ENCODE data around the gene ABHD17A. TPM values are rescaled to one million over a fixed set of nuclear protein-coding genes. Genes with fewer than 3 reads are reported as not detected.
"Not testable (repeated sequence)": the region's sequence is repeated elsewhere in the genome, so short reads cannot be mapped to it uniquely, and the experiment has no call there.

Gene ABHD17A
- total RNA-seq, 1 experiment from 2014 or later, result 42.1 TPM

- DNase-seq (ENCODE audit: low read depth), result no peak
These were observed 24.9 kb upstream of the ABHD17A start for GRCh38 chr19:1910177-1910576.

- no peak for DNase-seq (ENCODE audit: low read depth)
These were observed 24.4 kb upstream of the ABHD17A start for GRCh38 chr19:1909761-1910080.

DNA sequence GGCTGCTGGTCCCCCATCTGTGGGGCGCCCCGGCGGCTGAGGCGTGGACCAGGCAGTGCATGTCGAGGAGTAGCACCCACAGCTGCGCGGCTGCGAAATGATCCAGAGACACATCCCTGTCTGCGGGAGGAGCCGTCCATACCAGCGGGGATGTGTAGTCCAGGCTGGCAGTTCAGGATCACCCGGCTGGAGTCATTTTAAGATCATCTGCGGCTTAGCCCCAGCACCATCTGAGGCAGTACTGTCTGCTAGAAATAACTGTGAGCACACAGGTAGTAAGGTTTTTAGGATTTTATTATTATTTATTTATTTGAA is 23.0 kb upstream of the ABHD17A start:
- no peak for DNase-seq (ENCODE audit: low read depth)

DNA sequence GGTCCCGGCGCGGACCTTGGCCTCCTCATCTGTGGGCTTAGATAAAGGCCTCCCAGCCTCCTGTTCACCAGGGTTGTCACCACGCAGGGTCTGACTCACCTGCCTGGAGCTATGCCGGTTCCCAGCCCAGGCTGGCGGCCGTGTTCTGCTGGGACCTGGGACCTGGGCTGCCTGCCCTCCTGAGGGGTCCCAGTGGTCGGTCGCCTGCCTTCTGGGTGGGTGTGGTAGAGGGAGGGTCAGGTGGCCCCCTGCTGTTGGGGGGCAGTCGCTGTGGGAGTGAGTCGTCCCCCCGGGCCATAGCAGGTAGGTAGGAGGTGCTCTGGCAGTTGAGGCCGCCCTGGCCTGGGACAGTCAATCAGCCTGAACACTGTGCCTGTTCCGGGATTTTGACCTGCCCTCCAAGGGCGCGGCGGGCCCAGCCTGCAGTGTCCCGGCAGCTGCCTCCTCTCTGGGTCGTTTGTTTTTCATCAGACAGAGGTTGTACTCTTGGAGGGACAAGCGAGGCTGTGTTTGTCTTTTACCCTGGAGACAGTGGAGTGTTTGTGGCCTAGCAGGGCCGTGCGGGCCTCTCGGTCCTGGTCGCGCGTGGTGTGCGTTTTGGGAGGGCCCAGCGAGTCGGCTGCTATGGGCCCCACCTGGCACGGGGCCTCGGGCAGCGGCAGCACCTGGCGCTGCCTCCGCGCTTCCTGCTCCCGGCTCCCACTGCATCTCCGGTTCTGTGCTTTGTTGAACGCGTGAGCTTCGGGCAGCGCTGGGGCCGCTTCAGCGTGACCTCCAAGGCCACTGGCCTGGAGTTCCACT is 22.5 kb upstream of the ABHD17A start:
- DNase-seq (ENCODE audit: low read depth), result peak; percentile 47

DNA sequence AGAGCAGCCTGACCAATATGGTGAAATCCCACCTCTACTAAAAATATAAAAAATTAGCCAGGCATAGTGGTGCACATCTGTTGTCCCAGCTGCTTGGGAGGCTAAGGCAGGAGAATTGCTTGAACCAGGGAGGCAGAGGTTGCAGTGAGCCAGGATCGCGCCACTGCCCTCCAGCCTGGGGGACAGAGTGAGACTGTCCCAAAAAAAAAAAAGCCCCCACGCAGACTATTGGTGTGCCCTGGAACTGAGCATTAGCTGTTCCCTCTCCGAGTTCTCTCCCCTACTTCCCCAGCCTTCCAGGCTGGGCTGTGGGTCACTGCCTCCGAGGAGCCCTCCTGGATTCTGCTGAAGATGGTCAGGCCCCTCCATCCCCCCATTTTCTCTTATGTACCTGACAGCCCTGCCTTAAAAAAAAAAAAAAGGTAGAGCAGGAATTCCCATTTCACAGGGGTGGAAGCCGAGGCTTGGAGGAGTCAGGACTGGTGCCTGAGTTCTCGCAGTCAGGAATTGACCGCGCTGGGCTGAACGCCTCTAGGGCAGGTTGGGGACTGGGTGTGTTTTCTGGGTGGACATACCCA is 21.8 kb upstream of the ABHD17A start:
- DNase-seq (ENCODE audit: low read depth), result no peak

GRCh38 chr19:1905863-1906375 is 20.6 kb upstream of the ABHD17A start:
- DNase-seq (ENCODE audit: low read depth), result no peak

DNA sequence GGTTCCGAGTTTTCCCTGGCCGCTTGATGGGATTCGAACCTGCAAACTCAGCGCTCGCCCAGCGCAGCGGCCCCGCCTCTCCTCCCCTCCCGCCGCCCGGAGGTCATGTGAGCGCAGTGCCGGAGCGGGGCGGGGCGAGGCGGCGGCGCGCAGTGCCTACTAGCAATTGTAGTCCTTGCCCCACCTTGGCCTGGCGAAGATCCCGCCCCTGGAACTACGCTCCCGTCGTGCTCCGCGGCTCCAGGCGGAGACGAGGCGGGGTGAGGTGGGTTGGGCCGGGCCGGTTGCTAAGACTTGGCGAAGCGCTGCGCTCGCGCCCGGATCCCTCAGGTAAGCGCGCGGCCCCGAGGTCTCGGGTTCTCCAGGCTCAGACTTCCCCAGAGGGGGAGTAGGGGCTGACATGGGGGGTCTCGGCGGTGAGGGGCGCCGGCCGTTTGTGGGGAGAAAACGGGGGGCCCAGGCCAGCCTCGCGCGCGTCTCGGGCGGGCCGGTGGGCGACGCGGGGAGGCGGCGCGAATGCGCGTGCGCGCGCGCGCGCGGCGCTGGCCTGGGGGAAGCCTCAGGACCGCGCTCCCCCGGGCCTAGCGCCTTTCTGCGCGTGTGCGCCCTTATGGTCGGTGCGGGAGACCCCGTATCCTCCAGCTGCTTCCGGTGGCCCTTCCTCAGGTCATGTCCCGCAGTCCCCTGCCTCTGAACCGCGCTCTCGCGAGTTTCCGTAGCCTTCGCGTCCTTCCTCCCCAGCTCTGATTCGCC is 20.0 kb upstream of the ABHD17A start, which contains the start of the genes ADAT3 and SCAMP4:
TSS of gene ADAT3 (plus strand) at position 290 of the 753 bp plus-strand sequence. CDS start 6,649 bp downstream, outside the sequence.
TSS of gene SCAMP4 (plus strand) at position 290 of the 753 bp plus-strand sequence. CDS start 9,621 bp downstream, outside the sequence.
- peak; percentile 98 for DNase-seq (ENCODE audit: low read depth)

DNA sequence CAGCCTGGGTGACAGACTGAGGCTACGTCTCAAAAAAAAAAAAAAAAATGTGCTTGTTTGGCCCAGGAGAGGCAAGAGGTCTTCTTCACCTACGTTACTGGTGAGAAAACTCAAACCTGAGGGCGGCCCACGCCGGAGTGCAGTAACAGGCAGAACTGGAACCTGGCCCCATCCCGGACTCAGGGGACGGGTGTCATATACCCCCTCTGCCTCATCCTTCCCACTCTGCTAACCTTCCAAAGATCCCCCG is 19.5 kb upstream of the ABHD17A start:
- DNase-seq (ENCODE audit: low read depth), result no peak

GRCh38 chr19:1902923-1903322 is 17.6 kb upstream of the ABHD17A start:
- DNase-seq (ENCODE audit: low read depth), result no peak

- DNase-seq (ENCODE audit: low read depth), result no peak
These were observed 16.7 kb upstream of the ABHD17A start for GRCh38 chr19:1901940-1902404.

DNA sequence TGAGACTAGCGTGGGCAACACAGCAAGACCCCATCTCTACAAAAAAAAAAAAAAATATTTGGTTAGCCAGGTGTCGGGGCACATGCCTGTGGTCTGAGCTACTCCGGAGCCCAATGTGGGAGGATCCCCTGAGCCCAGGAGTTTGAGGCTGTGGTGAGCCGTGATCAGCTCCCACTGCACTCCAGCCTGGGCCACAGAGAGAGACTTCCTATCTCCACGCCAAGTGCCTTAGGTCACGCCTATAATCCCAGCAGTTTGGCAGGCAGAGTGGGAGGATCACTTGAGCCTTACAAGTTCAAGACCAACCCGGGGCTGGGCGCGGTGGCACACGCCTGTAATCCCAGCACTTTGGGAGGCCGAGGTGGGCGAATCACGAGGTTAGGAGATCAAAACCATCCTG is 11.2 kb upstream of the ABHD17A start:
- DNase-seq (ENCODE audit: low read depth), result no peak

DNA sequence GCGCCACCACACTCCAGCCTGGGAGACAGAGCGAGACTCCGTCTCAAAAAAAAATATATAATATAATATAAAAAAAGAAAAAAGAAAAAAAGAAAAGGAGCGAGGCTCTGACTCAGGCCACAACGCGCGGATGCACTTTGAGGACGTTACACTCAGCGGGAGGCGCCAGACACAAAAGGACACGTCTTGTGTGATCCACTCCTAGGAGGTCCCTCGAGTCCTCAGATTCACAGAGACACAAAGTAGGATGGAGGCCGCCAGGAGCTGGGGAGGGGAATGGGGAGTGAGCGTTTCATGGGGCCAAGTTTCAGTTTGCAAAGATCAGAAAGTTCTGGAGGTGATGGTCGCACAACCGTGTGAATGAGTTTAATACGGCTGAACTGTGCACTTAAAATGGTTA is 8.5 kb upstream of the ABHD17A start:
- no peak for DNase-seq (ENCODE audit: low read depth)

- DNase-seq (ENCODE audit: low read depth), result no peak
These were observed 4.6 kb upstream of the ABHD17A start for GRCh38 chr19:1889907-1890306.

DNA sequence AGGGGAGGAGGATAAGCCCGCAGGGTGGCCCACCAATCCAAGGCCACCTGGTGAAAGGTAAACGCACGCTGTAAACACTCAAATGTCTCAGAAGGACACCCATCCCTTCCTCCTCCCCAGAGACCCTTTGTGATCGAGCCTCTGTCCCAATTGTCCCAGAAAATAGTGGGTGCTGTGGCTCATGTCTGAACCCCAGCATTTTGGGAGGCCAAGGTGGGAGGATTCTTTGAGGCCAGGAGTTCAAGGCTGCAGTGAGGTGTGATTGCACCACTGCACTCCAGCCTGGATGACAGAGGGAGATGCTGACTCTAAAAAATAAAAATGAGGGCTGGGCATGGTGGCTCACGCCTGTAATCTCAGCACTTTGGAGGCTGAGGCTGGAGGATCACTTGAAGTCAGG is 3.1 kb upstream of the ABHD17A start:
- DNase-seq (ENCODE audit: low read depth), result no peak

- not testable (repeated sequence) for DNase-seq (ENCODE audit: low read depth)
These were observed 1.1 kb upstream of the ABHD17A start for GRCh38 chr19:1886360-1886759.

DNA sequence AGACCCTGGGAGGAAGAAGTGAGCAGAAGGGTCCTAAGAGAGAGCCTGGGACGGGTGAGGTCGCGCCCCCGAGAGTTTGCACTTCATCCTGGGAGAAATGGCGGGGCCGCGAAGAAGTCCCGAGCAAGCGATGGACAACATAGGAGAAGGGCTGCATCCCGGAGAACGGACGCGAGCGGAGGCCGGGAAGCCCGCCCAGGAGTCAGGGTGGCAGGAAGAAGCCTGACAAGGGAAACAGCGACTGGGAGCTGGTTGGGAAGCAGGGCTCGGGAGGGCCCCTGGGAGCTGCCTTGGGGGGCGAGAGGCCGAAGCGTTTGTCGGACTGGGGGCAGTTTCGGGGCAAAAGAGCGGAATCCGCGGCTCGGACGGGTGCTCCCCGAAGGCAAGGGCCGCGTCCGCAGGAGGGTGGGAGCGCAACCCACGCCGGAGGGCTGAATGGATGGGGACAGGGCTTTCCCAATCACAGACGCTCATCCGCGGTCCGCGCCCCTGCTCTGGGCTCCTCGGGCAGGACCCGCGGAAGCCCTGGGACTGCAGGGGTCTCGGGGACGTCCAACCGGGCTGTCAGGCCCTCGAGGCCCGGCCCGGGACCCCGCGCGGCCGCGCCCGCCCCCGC is 469 bp downstream of the ABHD17A start:
- no peak for DNase-seq (ENCODE audit: low read depth)

DNA sequence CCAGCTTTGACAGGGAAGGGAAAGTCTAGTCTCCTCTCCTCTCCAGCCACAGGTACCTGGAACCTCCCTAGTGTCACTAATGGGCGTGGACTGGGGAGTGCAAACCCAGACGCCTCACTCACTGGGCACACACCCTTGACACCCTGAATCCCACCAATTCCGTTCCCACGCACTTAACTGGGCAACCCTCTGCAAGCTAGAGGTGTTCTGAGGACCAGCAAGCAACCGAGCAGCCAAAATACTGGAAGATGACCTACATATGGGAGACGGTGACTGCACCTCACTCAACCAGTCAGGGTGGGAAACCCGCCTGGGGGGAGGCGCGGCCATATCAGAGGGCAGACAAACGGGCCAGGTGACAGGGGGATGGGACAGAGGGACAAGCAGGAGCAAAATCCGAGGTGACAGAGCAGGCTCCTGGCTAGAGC is 991 bp downstream of the ABHD17A start:
- no peak for DNase-seq (ENCODE audit: low read depth)

- DNase-seq (ENCODE audit: low read depth), result no peak
These were observed 1.5 kb downstream of the ABHD17A start for GRCh38 chr19:1883784-1884183.

DNA sequence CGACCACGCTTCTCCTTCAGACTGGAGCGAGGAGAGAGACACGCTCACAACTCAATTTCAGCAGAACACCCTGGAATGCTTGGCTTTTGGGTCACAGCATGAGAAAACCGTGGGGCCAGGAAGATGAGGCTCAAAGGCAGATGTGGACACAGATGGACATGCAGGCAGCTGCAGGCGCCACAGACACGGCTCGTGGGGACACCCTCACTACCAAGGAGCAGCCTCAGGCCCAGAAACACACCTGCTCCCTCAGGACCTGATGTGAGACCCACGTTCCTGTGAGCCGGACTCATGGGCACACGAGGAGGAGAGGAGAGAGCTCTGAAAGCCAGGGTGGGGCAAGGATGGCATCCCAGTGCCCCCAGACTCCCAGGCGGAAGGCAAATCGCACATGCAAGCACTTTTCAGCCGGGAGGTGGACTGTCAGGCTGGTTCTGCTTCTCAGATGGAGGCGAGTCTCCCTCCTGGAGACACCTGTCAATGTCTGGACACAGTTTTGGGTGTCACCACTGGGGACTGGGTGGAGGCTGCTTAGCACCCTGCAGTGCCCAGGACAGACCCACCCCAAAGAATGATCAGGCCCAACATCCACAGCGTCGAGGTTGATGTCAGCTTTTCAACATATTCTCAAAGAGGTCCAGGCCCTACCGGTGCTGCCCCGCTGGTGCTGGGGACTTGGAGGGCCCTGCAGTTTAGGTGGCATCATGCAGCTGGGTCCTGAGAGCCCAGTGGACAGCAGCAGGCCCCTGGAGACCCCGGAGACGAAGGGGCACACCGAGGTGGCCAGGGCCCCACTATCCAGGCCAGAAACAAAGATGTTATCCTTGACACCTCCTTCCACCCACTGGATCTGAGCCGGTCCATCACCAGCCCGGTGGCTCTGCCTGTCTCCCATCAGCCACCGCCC is 2.3 kb downstream of the ABHD17A start:
- DNase-seq (ENCODE audit: low read depth), result no peak

DNA sequence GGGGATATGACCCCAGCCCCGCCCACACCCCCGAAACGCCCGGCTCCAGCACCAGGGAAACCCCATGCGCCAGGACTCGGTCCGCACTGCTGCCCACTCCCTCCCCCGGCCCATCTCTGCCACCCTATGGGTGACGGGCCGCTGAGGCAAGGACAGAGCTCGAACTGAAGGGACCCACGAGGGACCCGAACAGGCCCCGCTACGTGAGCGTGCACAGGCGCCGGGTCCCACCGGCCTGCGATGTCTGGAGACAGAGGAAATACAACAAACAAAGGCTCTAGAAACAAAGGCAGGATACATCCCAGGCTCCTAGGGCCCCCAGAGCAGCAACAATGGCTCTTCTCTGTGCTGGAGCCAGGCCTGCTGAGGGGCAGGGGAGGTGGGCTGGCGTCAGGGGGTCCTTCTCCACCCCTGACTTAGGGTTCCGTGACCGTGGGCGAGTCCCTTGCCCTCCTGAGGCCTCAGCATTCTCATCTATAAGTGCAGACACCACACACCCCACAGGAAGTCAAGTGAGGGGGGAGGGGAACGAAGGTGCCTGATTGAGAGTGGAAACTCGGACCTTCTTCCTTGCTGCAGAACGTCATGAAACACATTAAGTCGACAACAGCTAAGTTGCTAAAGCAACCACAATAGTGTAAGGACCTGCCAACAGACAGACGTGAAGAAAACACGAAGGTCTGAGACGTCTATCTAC is 3.1 kb downstream of the ABHD17A start:
- no peak for DNase-seq (ENCODE audit: low read depth)

All from RPMI7951 (cell line).